Ishikawa (cell line): ENCODE measurements around the gene WHRN.

Experiments used
- CEBPB ChIP-seq: IDR thresholded peaks from 2 replicates; pipeline ENCODE4 v1.6.1; 2012
- CREB1 ChIP-seq: IDR thresholded peaks from 2 replicates; pipeline ENCODE4 v1.6.1; 2012; ENCODE audit warnings: low read depth
- EGR1 ChIP-seq: IDR thresholded peaks from 2 replicates; pipeline ENCODE4 v1.6.1; 2012
- EP300 ChIP-seq: IDR thresholded peaks from 2 replicates; pipeline ENCODE4 v1.6.1; 2012; ENCODE audit warnings: borderline replicate concordance
- FOXM1 ChIP-seq: IDR thresholded peaks from 2 replicates; pipeline ENCODE4 v1.6.1; 2012; ENCODE audit warnings: low read depth, borderline replicate concordance
- NFIC ChIP-seq: IDR thresholded peaks from 2 replicates; pipeline ENCODE4 v1.6.1; 2012
- RAD21 ChIP-seq: IDR thresholded peaks from 2 replicates; pipeline ENCODE4 v1.6.1; 2012; ENCODE audit warnings: low read depth
- TAF1 ChIP-seq: IDR thresholded peaks from 2 replicates; pipeline ENCODE4 v1.6.1; 2012; ENCODE audit warnings: low read depth, mild to moderate bottlenecking
- TCF12 ChIP-seq: IDR thresholded peaks from 2 replicates; pipeline ENCODE4 v1.6.1; 2012; ENCODE audit warnings: low read depth
- TEAD4 ChIP-seq: IDR thresholded peaks from 2 replicates; pipeline ENCODE4 v1.6.1; 2012
- YY1 ChIP-seq: IDR thresholded peaks from 2 replicates; pipeline ENCODE4 v1.6.1; 2012; ENCODE audit warnings: low read depth
- ZBTB7A ChIP-seq: IDR thresholded peaks from 2 replicates; pipeline ENCODE4 v1.6.1; 2012; ENCODE audit warnings: low read depth
- TF ChIP-seq, protein P1 (sequence below): IDR thresholded peaks from 2 replicates; pipeline ENCODE4 v1.6.1; 2012; ENCODE audit warnings: low read depth, mild to moderate bottlenecking
- TF ChIP-seq, protein P2 (sequence below): IDR thresholded peaks from 2 replicates; pipeline ENCODE4 v1.6.1; 2012
- TF ChIP-seq, protein P3 (sequence below): IDR thresholded peaks from 2 replicates; pipeline ENCODE4 v1.6.1; 2012

WHRN gene

DNA sequence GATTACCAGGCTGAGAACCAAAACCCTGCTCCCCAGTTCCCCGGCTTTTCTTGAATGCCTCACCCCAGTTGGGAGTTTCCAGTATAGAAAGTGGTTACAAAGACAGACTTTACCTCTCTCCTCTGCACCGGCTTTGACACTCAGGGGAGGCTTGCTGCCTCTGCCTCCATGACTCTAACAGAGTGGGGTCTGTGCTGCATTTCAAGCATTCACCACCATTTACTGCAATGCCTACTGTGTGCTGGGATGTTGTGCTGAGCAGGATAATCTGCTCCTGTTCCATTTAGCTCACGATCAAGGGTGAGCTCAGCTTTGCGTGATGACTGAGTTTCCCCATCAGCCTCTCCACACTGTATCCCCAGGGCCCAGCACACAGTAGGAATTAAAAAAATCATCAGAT lies 77.6 kb downstream of the WHRN start:
- no peak for TF ChIP-seq EGR1
- TF ChIP-seq, protein P1, sequence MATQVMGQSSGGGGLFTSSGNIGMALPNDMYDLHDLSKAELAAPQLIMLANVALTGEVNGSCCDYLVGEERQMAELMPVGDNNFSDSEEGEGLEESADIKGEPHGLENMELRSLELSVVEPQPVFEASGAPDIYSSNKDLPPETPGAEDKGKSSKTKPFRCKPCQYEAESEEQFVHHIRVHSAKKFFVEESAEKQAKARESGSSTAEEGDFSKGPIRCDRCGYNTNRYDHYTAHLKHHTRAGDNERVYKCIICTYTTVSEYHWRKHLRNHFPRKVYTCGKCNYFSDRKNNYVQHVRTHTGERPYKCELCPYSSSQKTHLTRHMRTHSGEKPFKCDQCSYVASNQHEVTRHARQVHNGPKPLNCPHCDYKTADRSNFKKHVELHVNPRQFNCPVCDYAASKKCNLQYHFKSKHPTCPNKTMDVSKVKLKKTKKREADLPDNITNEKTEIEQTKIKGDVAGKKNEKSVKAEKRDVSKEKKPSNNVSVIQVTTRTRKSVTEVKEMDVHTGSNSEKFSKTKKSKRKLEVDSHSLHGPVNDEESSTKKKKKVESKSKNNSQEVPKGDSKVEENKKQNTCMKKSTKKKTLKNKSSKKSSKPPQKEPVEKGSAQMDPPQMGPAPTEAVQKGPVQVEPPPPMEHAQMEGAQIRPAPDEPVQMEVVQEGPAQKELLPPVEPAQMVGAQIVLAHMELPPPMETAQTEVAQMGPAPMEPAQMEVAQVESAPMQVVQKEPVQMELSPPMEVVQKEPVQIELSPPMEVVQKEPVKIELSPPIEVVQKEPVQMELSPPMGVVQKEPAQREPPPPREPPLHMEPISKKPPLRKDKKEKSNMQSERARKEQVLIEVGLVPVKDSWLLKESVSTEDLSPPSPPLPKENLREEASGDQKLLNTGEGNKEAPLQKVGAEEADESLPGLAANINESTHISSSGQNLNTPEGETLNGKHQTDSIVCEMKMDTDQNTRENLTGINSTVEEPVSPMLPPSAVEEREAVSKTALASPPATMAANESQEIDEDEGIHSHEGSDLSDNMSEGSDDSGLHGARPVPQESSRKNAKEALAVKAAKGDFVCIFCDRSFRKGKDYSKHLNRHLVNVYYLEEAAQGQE, result no peak
- TF ChIP-seq, protein P2, sequence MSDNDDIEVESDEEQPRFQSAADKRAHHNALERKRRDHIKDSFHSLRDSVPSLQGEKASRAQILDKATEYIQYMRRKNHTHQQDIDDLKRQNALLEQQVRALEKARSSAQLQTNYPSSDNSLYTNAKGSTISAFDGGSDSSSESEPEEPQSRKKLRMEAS, result no peak
- TF ChIP-seq FOXM1, result no peak
- TF ChIP-seq YY1, result no peak
- no peak for TF ChIP-seq TAF1
- no peak for TF ChIP-seq TEAD4
- no peak for TF ChIP-seq CEBPB
- TF ChIP-seq CREB1, result no peak

DNA sequence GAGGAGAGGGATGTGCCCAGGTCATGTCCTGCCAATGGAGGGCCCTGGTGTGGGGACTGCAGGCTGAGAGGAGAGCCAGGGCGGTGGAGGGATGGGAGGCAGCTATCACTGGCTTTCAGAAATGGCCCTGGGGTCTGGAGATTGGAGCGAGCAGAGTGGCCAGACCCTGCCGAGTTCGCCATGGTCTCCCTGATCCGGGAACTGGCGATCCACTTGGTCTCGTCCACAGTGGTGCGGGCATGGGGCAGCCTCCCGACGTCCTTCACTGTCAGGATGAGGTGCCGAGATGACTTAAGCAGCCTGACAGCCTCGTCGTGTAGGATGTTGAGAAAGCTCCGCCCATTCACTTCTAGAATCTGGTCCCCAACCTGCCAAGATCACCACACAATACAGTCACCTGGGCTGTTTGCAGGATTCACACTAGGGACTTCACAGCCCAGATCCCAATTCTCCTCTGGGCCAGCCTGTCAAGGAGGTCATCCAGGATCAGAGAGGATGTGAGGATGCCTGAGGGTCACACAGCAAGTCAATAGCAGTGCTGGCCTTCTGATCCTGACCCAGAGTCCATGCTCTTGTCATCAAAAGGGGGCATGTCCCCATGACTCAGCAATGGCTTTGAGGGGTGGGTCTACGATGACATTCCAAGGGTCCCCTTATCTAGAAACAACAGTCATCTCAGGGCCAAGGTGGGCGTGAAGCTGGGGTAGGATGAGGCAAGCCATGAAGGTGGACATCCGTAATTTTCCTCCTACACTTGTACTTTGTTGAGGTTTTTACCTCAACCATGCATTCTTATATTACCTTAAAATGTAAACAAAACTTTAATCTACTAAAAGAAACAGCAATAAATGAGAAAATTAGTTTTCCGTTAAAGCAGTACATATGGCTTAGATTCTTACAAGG lies 79.0 kb downstream of the WHRN start:
- TF ChIP-seq EP300 (no peak), RAD21 (no peak), TCF12 (no peak), EGR1 (no peak), CREB1 (no peak), CEBPB (no peak), TAF1 (no peak)
- TF ChIP-seq, protein P3, sequence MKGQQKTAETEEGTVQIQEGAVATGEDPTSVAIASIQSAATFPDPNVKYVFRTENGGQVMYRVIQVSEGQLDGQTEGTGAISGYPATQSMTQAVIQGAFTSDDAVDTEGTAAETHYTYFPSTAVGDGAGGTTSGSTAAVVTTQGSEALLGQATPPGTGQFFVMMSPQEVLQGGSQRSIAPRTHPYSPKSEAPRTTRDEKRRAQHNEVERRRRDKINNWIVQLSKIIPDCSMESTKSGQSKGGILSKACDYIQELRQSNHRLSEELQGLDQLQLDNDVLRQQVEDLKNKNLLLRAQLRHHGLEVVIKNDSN, result no peak

DNA sequence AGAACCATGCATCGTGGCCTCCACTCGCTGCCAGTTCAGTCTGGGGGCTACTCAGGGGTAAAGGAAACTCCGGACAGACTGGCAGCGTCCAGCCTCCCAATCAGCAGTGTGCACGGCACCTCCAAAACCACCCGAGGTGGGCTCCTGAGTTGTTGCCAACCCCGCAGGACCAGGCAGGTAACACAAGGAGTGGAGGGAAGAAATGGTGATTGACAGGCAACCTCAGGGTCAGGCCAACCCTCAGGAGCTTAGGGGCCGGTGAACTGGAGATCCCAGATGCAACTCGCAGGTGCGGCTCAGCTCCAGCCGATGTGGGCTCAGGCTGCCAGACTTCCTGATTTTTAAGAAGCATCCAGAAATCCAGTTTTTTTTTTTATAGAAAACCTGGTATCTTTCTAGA lies 80.1 kb downstream of the WHRN start:
- TF ChIP-seq TCF12 (no peak), ZBTB7A (no peak), NFIC (no peak), CREB1 (no peak), TAF1 (no peak)

DNA sequence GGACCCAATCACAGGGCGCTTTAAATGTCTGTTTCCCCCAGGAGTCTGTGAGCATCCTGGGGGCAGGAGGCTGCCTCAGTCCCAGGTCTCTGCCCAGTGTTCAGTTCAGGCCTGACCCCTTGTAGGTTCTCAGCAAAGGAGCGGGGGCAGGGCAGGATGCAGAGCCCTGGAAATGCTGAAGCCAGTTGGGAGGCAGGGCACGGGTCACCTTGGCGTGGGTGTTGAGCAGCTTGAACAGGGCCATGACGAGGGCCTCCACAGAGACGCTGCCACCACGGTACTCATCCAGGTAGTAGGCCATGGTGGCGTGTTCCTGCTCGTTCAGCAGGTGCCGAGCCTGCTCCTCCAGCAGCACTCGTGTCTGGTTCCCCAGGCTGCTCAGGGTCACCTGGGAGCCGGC lies 81.1 kb downstream of the WHRN start:
- TF ChIP-seq, protein P1, result no peak
- TF ChIP-seq TAF1 (no peak), CEBPB (no peak), TEAD4 (no peak), YY1 (no peak), RAD21 (no peak), TCF12 (no peak), EP300 (no peak)

DNA sequence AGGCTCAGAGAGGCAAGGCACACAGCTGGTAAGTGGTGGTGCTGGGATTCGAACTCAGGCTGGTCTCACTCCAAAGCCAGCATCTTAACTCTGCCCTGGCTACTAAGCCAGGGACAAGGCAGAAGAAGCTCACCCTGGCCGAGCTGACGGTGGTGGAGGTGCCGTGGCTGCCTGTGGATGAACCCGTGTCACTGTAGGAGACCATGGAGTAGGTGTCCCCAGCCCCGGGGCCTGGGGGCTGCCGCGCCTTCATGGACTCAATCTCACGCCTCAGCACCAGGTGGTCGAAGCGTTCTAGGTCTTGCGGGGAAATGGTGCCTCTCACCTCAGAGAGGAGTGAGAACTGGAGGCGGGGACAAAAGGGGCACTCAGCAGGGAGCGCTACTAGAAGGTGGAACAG lies 82.1 kb downstream of the WHRN start:
- TF ChIP-seq EP300 (no peak), RAD21 (no peak), TCF12 (no peak), FOXM1 (no peak), TEAD4 (no peak), TAF1 (no peak), ZBTB7A (no peak), CREB1 (no peak), EGR1 (no peak)
- TF ChIP-seq, protein P2, result no peak
- TF ChIP-seq, protein P3, result no peak

DNA sequence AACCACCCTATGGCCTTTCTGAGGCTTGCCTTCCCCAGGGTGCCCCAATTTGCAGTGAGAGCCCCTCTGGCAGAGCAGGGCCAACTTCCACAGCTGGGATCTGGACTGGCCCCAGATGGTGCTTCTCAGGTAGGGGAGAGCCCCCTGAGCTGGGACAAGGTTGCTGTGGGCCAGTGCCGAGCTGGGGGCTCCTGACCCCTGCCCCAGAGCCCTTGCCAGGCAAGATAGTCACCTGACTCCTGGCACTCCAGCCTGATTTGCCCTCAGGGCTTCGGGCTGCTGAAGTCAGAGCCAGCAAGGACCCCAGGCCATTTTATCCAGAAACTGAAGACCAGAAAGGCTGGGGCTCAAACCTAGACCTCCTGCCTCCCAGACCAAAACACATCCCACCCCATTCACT lies 84.1 kb downstream of the WHRN start:
- TF ChIP-seq, protein P1, result no peak
- TF ChIP-seq ZBTB7A (no peak), CREB1 (no peak), TCF12 (no peak), CEBPB (no peak), NFIC (no peak), FOXM1 (no peak), TEAD4 (no peak), EGR1 (no peak), RAD21 (no peak), YY1 (no peak), EP300 (no peak), TAF1 (no peak)
- TF ChIP-seq, protein P2, result no peak
- TF ChIP-seq, protein P3, result no peak
